ENCODE data around the gene RECQL5.

Gene RECQL5

GRCh38 chr17:75640556-75641119 lies 26.3 kb downstream of the RECQL5 start:
- Histone ChIP-seq H2BK12ac (ENCODE audit: low read length in 2 of 2) (no peak overlapping the region), H3K18ac (ENCODE audit: low read depth in 1 of 2, low read length in 2 of 2) (no peak overlapping the region), H4K8ac (ENCODE audit: low read length) (no peak overlapping the region), H2AK5ac (ENCODE audit: low read length, severe bottlenecking) (no peak overlapping the region), H4K91ac (ENCODE audit: low read length) (no peak overlapping the region), H3K4me1 (ENCODE audit: control insufficient read depth, insufficient read depth, low read depth, low read length) (peaks cover 26% of the 10 kb centered on the region), H2BK5ac (ENCODE audit: low read depth, low read length, poor library complexity, severe bottlenecking) (no peak overlapping the region), H2AFZ (ENCODE audit: low read depth, low read length) (no peak overlapping the region), H3K27ac (ENCODE audit: low read length, poor library complexity, severe bottlenecking) (no peak overlapping the region), H3K14ac (ENCODE audit: low read length in 2 of 2) (no peak overlapping the region), H2BK120ac (ENCODE audit: low read depth, low read length) (no peak overlapping the region), H3K23ac (ENCODE audit: low read length in 2 of 2) (no peak overlapping the region), H3K9ac (ENCODE audit: low read length) (no peak overlapping the region), H3K9me3 (ENCODE audit: control insufficient read depth, low read length) (no peaks in the 10 kb centered on the region), H3K27me3 (ENCODE audit: control insufficient read depth in 1 of 2, insufficient read depth in 1 of 2, low read length in 2 of 2) (no peaks in the 10 kb centered on the region), H2BK15ac (ENCODE audit: low read depth, poor library complexity, severe bottlenecking) (no peak overlapping the region), H3K36me3 (ENCODE audit: control insufficient read depth in 1 of 2, insufficient read depth in 2 of 2, low read depth in 1 of 2, low read length in 2 of 2) (peaks cover 6 to 51% of the 10 kb centered on the region in 2 experiments), H3K4me2 (ENCODE audit: low read length, poor library complexity, severe bottlenecking) (no peak overlapping the region), H3K4ac (ENCODE audit: low read depth in 1 of 2, low read length in 2 of 2) (no peak overlapping the region), H3K4me3 (ENCODE audit: insufficient read depth in 1 of 2, low read depth in 1 of 2, low read length in 2 of 2) (no peak overlapping the region), H3K79me1 (replicated peaks; ENCODE audit: low read length, poor library complexity, severe bottlenecking) (peaks cover 10% of the 10 kb centered on the region)
- no peak for DNase-seq
- 98% methylated on average over 10 of the region's 13 CpGs for WGBS

- Histone ChIP-seq H2BK15ac (ENCODE audit: low read depth, poor library complexity, severe bottlenecking) (no peak overlapping the region), H4K91ac (ENCODE audit: low read length) (no peak overlapping the region), H2BK5ac (ENCODE audit: low read depth, low read length, poor library complexity, severe bottlenecking) (no peak overlapping the region), H2AK5ac (ENCODE audit: low read length, severe bottlenecking) (no peak overlapping the region), H3K27me3 (ENCODE audit: control insufficient read depth in 1 of 2, insufficient read depth in 1 of 2, low read length in 2 of 2) (no peaks in the 10 kb centered on the region), H3K4me3 (ENCODE audit: insufficient read depth in 1 of 2, low read depth in 1 of 2, low read length in 2 of 2) (no peak overlapping the region), H3K4me2 (ENCODE audit: low read length, poor library complexity, severe bottlenecking) (no peak overlapping the region), H2BK12ac (ENCODE audit: low read length in 2 of 2) (no peak overlapping the region), H3K27ac (ENCODE audit: low read length, poor library complexity, severe bottlenecking) (no peak overlapping the region), H3K79me1 (replicated peaks; ENCODE audit: low read length, poor library complexity, severe bottlenecking) (peaks cover 11% of the 10 kb centered on the region), H3K9ac (ENCODE audit: low read length) (no peak overlapping the region), H4K8ac (ENCODE audit: low read length) (no peak overlapping the region), H3K18ac (ENCODE audit: low read depth in 1 of 2, low read length in 2 of 2) (no peak overlapping the region), H2AFZ (ENCODE audit: low read depth, low read length) (no peak overlapping the region), H3K23ac (ENCODE audit: low read length in 2 of 2) (no peak overlapping the region), H2BK120ac (ENCODE audit: low read depth, low read length) (no peak overlapping the region), H3K36me3 (ENCODE audit: control insufficient read depth in 1 of 2, insufficient read depth in 2 of 2, low read depth in 1 of 2, low read length in 2 of 2) (peaks cover 0 to 57% of the 10 kb centered on the region in 2 experiments), H3K4ac (ENCODE audit: low read depth in 1 of 2, low read length in 2 of 2) (no peak overlapping the region), H3K4me1 (ENCODE audit: control insufficient read depth, insufficient read depth, low read depth, low read length) (peaks cover 24% of the 10 kb centered on the region), H3K14ac (ENCODE audit: low read length in 2 of 2) (no peak overlapping the region), H3K9me3 (ENCODE audit: control insufficient read depth, low read length) (no peaks in the 10 kb centered on the region)
- WGBS = 95% methylated on average over 30 of the region's 30 CpGs
- no peak for DNase-seq
Measured at GRCh38 chr17:75639771-75640555, 27.0 kb downstream of the RECQL5 start.

GRCh38 chr17:75639327-75639726 lies 27.6 kb downstream of the RECQL5 start:
- Histone ChIP-seq H4K8ac (ENCODE audit: low read length) (no peak overlapping the region), H2BK15ac (ENCODE audit: low read depth, poor library complexity, severe bottlenecking) (no peak overlapping the region), H2BK12ac (ENCODE audit: low read length in 2 of 2) (no peak overlapping the region), H2BK120ac (ENCODE audit: low read depth, low read length) (no peak overlapping the region), H3K4me3 (ENCODE audit: insufficient read depth in 1 of 2, low read depth in 1 of 2, low read length in 2 of 2) (no peak overlapping the region), H3K4me2 (ENCODE audit: low read length, poor library complexity, severe bottlenecking) (no peak overlapping the region), H3K79me1 (replicated peaks; ENCODE audit: low read length, poor library complexity, severe bottlenecking) (peaks cover 11% of the 10 kb centered on the region), H3K4me1 (ENCODE audit: control insufficient read depth, insufficient read depth, low read depth, low read length) (peaks cover 30% of the 10 kb centered on the region), H3K18ac (ENCODE audit: low read depth in 1 of 2, low read length in 2 of 2) (no peak overlapping the region), H3K9ac (ENCODE audit: low read length) (no peak overlapping the region), H3K27me3 (ENCODE audit: control insufficient read depth in 1 of 2, insufficient read depth in 1 of 2, low read length in 2 of 2) (no peaks in the 10 kb centered on the region), H2AFZ (ENCODE audit: low read depth, low read length) (no peak overlapping the region), H3K23ac (ENCODE audit: low read length in 2 of 2) (no peak overlapping the region), H3K27ac (ENCODE audit: low read length, poor library complexity, severe bottlenecking) (no peak overlapping the region), H2AK5ac (ENCODE audit: low read length, severe bottlenecking) (no peak overlapping the region), H3K9me3 (ENCODE audit: control insufficient read depth, low read length) (no peaks in the 10 kb centered on the region), H2BK5ac (ENCODE audit: low read depth, low read length, poor library complexity, severe bottlenecking) (no peak overlapping the region), H3K14ac (ENCODE audit: low read length in 2 of 2) (no peak overlapping the region), H3K36me3 (ENCODE audit: control insufficient read depth in 1 of 2, insufficient read depth in 2 of 2, low read depth in 1 of 2, low read length in 2 of 2) (peaks cover 0 to 58% of the 10 kb centered on the region in 2 experiments), H3K4ac (ENCODE audit: low read depth in 1 of 2, low read length in 2 of 2) (no peak overlapping the region), H4K91ac (ENCODE audit: low read length) (no peak overlapping the region)
- 100% methylated on average over 2 of the region's 3 CpGs for WGBS
- DNase-seq = no peak

- Histone ChIP-seq H3K79me1 (replicated peaks; ENCODE audit: low read length, poor library complexity, severe bottlenecking) (peaks cover 11% of the 10 kb centered on the region), H3K9me3 (ENCODE audit: control insufficient read depth, low read length) (no peaks in the 10 kb centered on the region)
Measured at GRCh38 chr17:75638893-75639292, 28.1 kb downstream of the RECQL5 start.

More at GRCh38 chr17:75638893-75639292, 28.1 kb downstream of the RECQL5 start:
- no peak overlapping the region for H2BK5ac ChIP-seq (ENCODE audit: low read depth, low read length, poor library complexity, severe bottlenecking)
- H3K18ac ChIP-seq (ENCODE audit: low read depth in 1 of 2, low read length in 2 of 2) = no peak overlapping the region
- no peak overlapping the region for H2AFZ ChIP-seq (ENCODE audit: low read depth, low read length)
- peaks cover 35% of the 10 kb centered on the region for H3K4me1 ChIP-seq (ENCODE audit: control insufficient read depth, insufficient read depth, low read depth, low read length)
- H4K8ac ChIP-seq (ENCODE audit: low read length) = no peak overlapping the region
- no peak overlapping the region for H3K4ac ChIP-seq (ENCODE audit: low read depth in 1 of 2, low read length in 2 of 2)
- no peak overlapping the region for H2BK15ac ChIP-seq (ENCODE audit: low read depth, poor library complexity, severe bottlenecking)
- H4K91ac ChIP-seq (ENCODE audit: low read length) = no peak overlapping the region
- H3K4me2 ChIP-seq (ENCODE audit: low read length, poor library complexity, severe bottlenecking) = no peak overlapping the region
- no peak overlapping the region for H3K23ac ChIP-seq (ENCODE audit: low read length in 2 of 2)
- H3K27me3 ChIP-seq (ENCODE audit: control insufficient read depth in 1 of 2, insufficient read depth in 1 of 2, low read length in 2 of 2) = no peaks in the 10 kb centered on the region
- H2BK12ac ChIP-seq (ENCODE audit: low read length in 2 of 2) = no peak overlapping the region
- no peak for DNase-seq
- no peak overlapping the region for H2BK120ac ChIP-seq (ENCODE audit: low read depth, low read length)
- H3K36me3 ChIP-seq (ENCODE audit: control insufficient read depth in 1 of 2, insufficient read depth in 2 of 2, low read depth in 1 of 2, low read length in 2 of 2) = peaks cover 0 to 58% of the 10 kb centered on the region in 2 experiments
- H3K4me3 ChIP-seq (ENCODE audit: insufficient read depth in 1 of 2, low read depth in 1 of 2, low read length in 2 of 2) = no peak overlapping the region
- H3K27ac ChIP-seq (ENCODE audit: low read length, poor library complexity, severe bottlenecking) = no peak overlapping the region
- 95% methylated on average over 13 of the region's 13 CpGs for WGBS
- H3K9ac ChIP-seq (ENCODE audit: low read length) = no peak overlapping the region
- no peak overlapping the region for H3K14ac ChIP-seq (ENCODE audit: low read length in 2 of 2)
- H2AK5ac ChIP-seq (ENCODE audit: low read length, severe bottlenecking) = no peak overlapping the region
